Right kidney (tissue), 1 donor: Measurements from ENCODE around the gene FCHSD2.
"Not testable (repeated sequence)": the region's sequence is repeated elsewhere in the genome, so short reads cannot be mapped to it uniquely, and the experiment has no call there.

ENCODE experiments used
- DNase-seq: peaks from one replicate; pipeline ENCODE4 v3.0.0-alpha.2; 2016

The FCHSD2 gene

GRCh38 chr11:73058989-73059674 is 83.0 kb downstream of the FCHSD2 start:
- no peak for DNase-seq

- DNase-seq: no peak
These were observed 86.3 kb downstream of the FCHSD2 start for GRCh38 chr11:73055655-73056354.

GRCh38 chr11:73055002-73055401 is 87.1 kb downstream of the FCHSD2 start:
- no peak for DNase-seq

- no peak for DNase-seq
These were observed 88.2 kb downstream of the FCHSD2 start for GRCh38 chr11:73053964-73054363.

GRCh38 chr11:73048446-73048845 is 93.7 kb downstream of the FCHSD2 start:
- no peak for DNase-seq

- no peak for DNase-seq
These were observed 94.2 kb downstream of the FCHSD2 start for GRCh38 chr11:73047773-73048371.

- DNase-seq: no peak
These were observed 102.1 kb downstream of the FCHSD2 start for GRCh38 chr11:73040046-73040445.

- no peak for DNase-seq
These were observed 107.3 kb downstream of the FCHSD2 start for GRCh38 chr11:73034777-73035176.

GRCh38 chr11:73034331-73034730 is 107.8 kb downstream of the FCHSD2 start:
- no peak for DNase-seq

- no peak for DNase-seq
These were observed 112.0 kb downstream of the FCHSD2 start for GRCh38 chr11:73030130-73030529.

- DNase-seq: no peak
These were observed 112.7 kb downstream of the FCHSD2 start for GRCh38 chr11:73029403-73029802.

GRCh38 chr11:73028611-73029010 is 113.5 kb downstream of the FCHSD2 start:
- DNase-seq: no peak

- DNase-seq: not testable (repeated sequence)
These were observed 114.3 kb downstream of the FCHSD2 start for GRCh38 chr11:73027840-73028239.

- no peak for DNase-seq
These were observed 117.5 kb downstream of the FCHSD2 start for GRCh38 chr11:73024639-73025038.

GRCh38 chr11:73019996-73020395 is 122.1 kb downstream of the FCHSD2 start:
- DNase-seq: no peak

- no peak for DNase-seq
These were observed 122.7 kb downstream of the FCHSD2 start for GRCh38 chr11:73019449-73019848.

- DNase-seq: no peak
These were observed 123.3 kb downstream of the FCHSD2 start for GRCh38 chr11:73018856-73019255.

- DNase-seq: no peak
These were observed 124.9 kb downstream of the FCHSD2 start for GRCh38 chr11:73017024-73017751.

GRCh38 chr11:73013021-73013420 is 129.1 kb downstream of the FCHSD2 start:
- DNase-seq: no peak

GRCh38 chr11:73012121-73012863 is 129.8 kb downstream of the FCHSD2 start:
- DNase-seq: no peak

- no peak for DNase-seq
These were observed 130.8 kb downstream of the FCHSD2 start for GRCh38 chr11:73011126-73011817.

- DNase-seq: no peak
These were observed 132.1 kb downstream of the FCHSD2 start for GRCh38 chr11:73009972-73010371.
